ENCODE measurements around the gene DNAH14.
"Not testable (repeated sequence)": the region's sequence is repeated elsewhere in the genome, so short reads cannot be mapped to it uniquely, and the experiment has no call there.

DNAH14 gene

DNA sequence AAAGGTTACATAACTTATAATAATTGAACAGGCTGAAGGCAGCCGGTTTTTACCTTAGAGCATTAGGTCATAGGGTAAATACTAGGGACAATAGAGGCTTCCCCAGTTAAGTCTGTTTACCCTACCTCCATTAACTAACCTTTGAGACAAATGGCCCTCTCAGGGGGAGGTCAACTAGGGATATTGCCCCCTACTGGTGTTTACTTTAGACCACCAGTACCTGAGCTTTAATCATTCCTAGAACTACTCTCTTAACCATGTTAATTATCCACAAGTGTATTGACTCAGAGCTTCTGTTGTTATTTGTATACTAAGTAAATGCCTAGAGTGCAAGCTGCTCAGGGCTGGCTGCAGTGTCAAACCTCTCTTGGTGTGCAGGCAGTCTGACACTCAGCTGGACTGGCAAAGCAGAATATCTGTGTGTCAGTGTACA lies 52.5 kb downstream of the DNAH14 start:
- not testable (repeated sequence) for DNase-seq (ENCODE audit: low spot score in 2 of 2); H3K4me3 Mint-ChIP-seq; H3K36me3 Mint-ChIP-seq (ENCODE audit: insufficient read depth); H3K9me3 Mint-ChIP-seq; H3K4me1 Mint-ChIP-seq; H3K27ac Mint-ChIP-seq (ENCODE audit: low read depth); ATAC-seq (replicated peaks; ENCODE audit: extremely low read depth, poor library complexity, severe bottlenecking)
- peaks cover 43% of the 10 kb centered on the region for H3K27me3 Mint-ChIP-seq

DNA sequence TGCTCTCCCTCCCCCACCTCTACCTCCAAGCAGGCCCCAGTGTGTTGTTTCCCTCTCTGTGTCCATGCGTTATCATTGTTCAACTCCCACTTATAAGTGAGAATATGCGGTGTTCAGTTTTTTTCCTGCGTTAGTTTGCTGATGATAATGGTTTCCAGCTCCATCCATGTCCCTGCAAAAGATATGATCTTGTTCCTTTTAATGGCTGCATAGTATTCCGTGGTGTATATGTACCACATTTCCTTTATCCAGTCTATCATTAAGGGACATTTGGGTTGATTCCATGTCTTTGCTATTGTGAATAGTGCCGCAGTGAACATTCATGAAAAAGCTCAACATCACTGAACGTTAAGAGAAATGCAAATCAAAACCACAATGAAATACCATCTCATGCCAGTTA lies 58.6 kb downstream of the DNAH14 start:
- ATAC-seq (replicated peaks; ENCODE audit: extremely low read depth, poor library complexity, severe bottlenecking) (no peak), DNase-seq (ENCODE audit: low spot score in 2 of 2) (no peak)
- Mint-ChIP-seq H3K4me1 (no peaks in the 10 kb centered on the region), H3K27me3 (peaks cover 17% of the 10 kb centered on the region), H3K9me3 (peaks cover 4% of the 10 kb centered on the region), H3K4me3 (no peak overlapping the region), H3K27ac (ENCODE audit: low read depth) (no peak overlapping the region), H3K36me3 (ENCODE audit: insufficient read depth) (no peaks in the 10 kb centered on the region)

DNA sequence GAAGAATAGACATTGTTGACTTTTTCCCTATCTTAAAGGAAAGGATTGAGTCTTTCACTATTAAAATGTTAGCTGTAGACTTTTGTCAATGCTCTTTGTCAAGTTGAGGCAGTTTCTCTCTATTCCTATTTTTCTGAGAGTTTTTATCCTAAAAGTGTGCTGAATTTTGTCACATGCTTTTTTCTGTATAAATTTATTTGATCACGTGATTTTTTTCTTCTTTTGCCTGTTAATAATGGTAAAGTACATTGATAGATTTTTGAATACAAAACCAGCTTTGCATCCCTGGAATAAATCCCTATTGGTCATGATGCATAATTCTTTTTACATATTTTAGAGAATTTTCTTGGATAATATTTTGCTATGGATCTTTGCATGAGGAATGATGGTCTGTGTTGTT lies 60.1 kb downstream of the DNAH14 start:
- no peak overlapping the region for H3K27ac Mint-ChIP-seq (ENCODE audit: low read depth)
- no peaks in the 10 kb centered on the region for H3K36me3 Mint-ChIP-seq (ENCODE audit: insufficient read depth)
- peaks cover 6% of the 10 kb centered on the region for H3K27me3 Mint-ChIP-seq
- DNase-seq (ENCODE audit: low spot score in 2 of 2) (no peak), ATAC-seq (replicated peaks; ENCODE audit: extremely low read depth, poor library complexity, severe bottlenecking) (no peak)
- no peaks in the 10 kb centered on the region for H3K4me1 Mint-ChIP-seq
- H3K4me3 Mint-ChIP-seq: no peak overlapping the region
- H3K9me3 Mint-ChIP-seq: peaks cover 4% of the 10 kb centered on the region

DNA sequence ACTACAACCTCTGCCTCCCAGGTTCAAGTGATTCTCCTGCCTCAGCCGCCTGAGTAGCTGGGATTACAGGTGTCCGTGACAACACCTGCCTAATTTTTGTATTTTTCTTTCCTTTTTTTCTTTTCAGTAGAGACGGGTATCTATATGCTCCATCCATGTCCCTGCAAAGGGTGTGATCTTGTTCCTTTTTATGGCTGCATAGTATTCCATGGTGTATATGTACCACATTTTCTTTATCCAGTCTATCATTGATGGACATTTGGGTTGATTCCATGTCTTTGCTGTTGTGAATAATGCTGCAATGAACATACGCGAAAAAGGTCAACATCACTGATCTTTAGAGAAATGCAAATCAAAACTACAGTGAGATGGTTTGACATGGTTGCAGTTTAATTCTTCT lies 62.1 kb downstream of the DNAH14 start:
- not testable (repeated sequence) for ATAC-seq (replicated peaks; ENCODE audit: extremely low read depth, poor library complexity, severe bottlenecking); H3K36me3 Mint-ChIP-seq (ENCODE audit: insufficient read depth); H3K4me3 Mint-ChIP-seq; H3K27me3 Mint-ChIP-seq; H3K4me1 Mint-ChIP-seq; H3K27ac Mint-ChIP-seq (ENCODE audit: low read depth); DNase-seq (ENCODE audit: low spot score in 2 of 2)
- H3K9me3 Mint-ChIP-seq: peaks cover 12% of the 10 kb centered on the region

DNA sequence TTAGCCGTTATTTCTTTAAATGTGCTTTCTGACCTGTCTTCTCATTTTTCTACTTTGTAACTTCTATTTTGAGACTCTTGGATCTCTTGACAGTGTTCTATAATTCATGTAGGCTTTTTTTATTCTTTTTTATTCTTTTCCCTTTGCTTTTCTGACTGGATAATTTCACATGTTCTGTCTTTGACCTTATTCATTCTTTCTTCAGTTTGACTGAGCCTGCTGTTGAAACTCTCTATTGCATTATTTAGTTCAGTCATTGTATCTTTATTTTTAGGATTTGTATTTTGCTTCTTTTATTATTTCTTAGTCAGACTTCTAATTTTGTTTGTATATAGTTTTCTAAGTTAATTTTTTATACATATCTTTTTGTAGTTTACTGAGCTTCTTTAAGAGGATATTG lies 66.1 kb downstream of the DNAH14 start:
- H3K4me1 Mint-ChIP-seq: no peaks in the 10 kb centered on the region
- peaks cover 15% of the 10 kb centered on the region for H3K27me3 Mint-ChIP-seq
- H3K27ac Mint-ChIP-seq (ENCODE audit: low read depth): no peak overlapping the region
- peaks cover 3% of the 10 kb centered on the region for H3K36me3 Mint-ChIP-seq (ENCODE audit: insufficient read depth)
- ATAC-seq (replicated peaks; ENCODE audit: extremely low read depth, poor library complexity, severe bottlenecking) (no peak), DNase-seq (ENCODE audit: low spot score in 2 of 2) (no peak)
- no peak overlapping the region for H3K4me3 Mint-ChIP-seq
- peaks cover 12% of the 10 kb centered on the region for H3K9me3 Mint-ChIP-seq

DNA sequence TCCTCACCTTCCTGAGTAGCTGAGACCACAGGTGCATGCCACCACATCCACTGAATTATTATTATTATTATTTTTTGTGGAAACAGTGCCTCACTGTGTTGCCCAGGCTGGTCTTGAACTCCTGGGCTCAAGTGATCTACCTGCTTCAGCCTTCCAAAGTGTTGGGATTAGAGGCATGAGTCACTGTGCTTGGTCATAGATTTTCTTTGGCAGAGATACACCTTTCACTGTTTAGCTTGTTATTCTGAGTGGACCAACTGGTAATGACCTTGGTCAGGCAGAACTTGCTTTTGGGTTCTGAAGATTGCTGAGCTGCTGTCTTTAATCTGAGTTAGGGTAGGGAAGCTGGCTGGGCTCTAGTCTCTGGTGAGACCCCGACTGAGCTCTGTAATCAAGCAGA lies 66.8 kb downstream of the DNAH14 start:
- Mint-ChIP-seq H3K4me1 (no peaks in the 10 kb centered on the region), H3K4me3 (no peak overlapping the region), H3K9me3 (peaks cover 12% of the 10 kb centered on the region), H3K27me3 (peaks cover 22% of the 10 kb centered on the region), H3K36me3 (ENCODE audit: insufficient read depth) (peaks cover 3% of the 10 kb centered on the region), H3K27ac (ENCODE audit: low read depth) (no peak overlapping the region)
- DNase-seq (ENCODE audit: low spot score in 2 of 2): no peak
- ATAC-seq (replicated peaks; ENCODE audit: extremely low read depth, poor library complexity, severe bottlenecking): no peak

DNA sequence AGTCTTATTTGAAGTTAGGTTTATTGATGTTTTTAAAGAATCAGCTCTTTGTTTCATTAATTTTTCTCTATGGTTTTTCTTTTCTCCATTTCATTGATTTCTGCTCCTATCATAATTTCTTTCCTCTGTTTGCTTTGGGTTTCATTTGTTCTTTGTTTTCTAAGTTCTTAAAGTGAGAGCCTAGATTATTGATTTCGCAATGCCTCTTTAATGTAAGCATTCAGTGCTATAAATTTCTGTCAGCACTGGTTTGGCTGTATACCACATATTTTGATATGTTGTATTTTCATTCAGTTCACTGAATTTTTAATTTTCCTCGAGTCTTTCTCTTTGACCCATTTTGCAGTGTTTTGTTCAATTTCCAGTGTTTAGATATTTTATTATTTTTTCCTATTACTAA lies 68.7 kb downstream of the DNAH14 start:
- DNase-seq (ENCODE audit: low spot score in 2 of 2) (no peak), ATAC-seq (replicated peaks; ENCODE audit: extremely low read depth, poor library complexity, severe bottlenecking) (no peak)
- no peaks in the 10 kb centered on the region for H3K4me1 Mint-ChIP-seq
- H3K4me3 Mint-ChIP-seq: no peak overlapping the region
- peaks cover 3% of the 10 kb centered on the region for H3K36me3 Mint-ChIP-seq (ENCODE audit: insufficient read depth)
- H3K27ac Mint-ChIP-seq (ENCODE audit: low read depth): no peak overlapping the region
- H3K9me3 Mint-ChIP-seq: peaks cover 8% of the 10 kb centered on the region
- peaks cover 20% of the 10 kb centered on the region for H3K27me3 Mint-ChIP-seq

DNA sequence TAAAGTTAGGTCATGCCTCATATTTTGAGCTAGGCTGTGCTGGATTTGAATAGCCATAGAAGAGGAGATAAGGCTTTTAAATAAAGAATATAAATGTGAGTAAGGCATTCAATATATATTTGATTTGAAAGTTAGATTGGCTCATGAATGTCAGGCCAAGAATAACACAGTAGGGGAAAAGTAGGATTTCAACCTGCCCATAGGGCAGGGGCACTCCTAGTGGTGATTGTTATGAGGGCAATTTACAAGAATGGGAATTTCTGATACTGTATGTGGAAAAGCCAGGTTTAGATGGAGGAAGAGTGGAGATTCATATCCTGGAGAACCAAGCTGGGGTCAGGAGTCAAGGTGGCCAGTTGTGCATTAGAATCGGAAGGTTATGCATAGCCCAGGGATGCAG lies 74.9 kb downstream of the DNAH14 start:
- Mint-ChIP-seq H3K4me3 (no peak overlapping the region), H3K27me3 (peaks cover 31% of the 10 kb centered on the region), H3K36me3 (ENCODE audit: insufficient read depth) (peaks cover 2% of the 10 kb centered on the region), H3K27ac (ENCODE audit: low read depth) (no peak overlapping the region), H3K9me3 (no peaks in the 10 kb centered on the region), H3K4me1 (no peaks in the 10 kb centered on the region)
- no peak for DNase-seq (ENCODE audit: low spot score in 2 of 2)
- no peak for ATAC-seq (replicated peaks; ENCODE audit: extremely low read depth, poor library complexity, severe bottlenecking)

DNA sequence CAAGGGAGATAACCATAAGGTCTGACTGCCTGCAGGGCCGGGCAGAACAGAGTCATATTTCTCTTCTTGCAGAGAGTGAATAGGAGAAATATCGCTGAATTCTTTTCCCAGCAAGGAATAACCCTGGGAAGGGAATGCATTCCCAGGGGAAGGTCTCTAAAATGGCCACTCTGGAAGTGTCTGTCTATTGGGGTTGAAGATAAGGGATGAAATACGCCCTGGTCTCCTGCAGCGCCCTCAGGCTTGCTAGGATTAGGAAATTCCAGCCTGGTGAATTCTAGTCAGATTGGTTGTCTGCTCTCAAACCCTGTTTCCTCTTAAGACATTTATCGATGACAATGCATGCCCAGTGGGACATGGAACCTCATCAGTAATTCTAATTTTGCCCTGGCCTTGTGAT lies 76.9 kb downstream of the DNAH14 start:
- DNase-seq (ENCODE audit: low spot score in 2 of 2); H3K4me3 Mint-ChIP-seq; H3K36me3 Mint-ChIP-seq (ENCODE audit: insufficient read depth); H3K9me3 Mint-ChIP-seq; H3K4me1 Mint-ChIP-seq; ATAC-seq (replicated peaks; ENCODE audit: extremely low read depth, poor library complexity, severe bottlenecking); H3K27ac Mint-ChIP-seq (ENCODE audit: low read depth): not testable (repeated sequence)
- peaks cover 17% of the 10 kb centered on the region for H3K27me3 Mint-ChIP-seq

DNA sequence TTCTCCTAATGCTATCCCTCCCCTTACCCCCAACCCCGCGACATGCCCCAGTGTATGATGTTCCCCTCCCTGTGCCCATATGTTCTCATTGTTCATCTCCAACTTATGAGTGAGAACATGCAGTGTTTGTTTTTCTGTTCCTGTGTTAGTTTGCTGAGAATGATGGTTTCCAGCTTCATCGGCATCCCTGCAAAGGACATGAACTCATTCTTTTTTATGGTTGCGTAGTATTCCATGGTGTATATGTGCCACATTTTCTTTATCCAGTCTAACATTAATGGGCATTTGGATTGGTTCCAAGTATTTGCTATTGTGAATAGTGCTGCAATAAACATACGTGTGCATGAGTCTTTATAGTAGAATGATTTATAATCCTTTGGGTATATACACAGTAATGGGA lies 78.6 kb downstream of the DNAH14 start:
- not testable (repeated sequence) for ATAC-seq (replicated peaks; ENCODE audit: extremely low read depth, poor library complexity, severe bottlenecking); H3K36me3 Mint-ChIP-seq (ENCODE audit: insufficient read depth); DNase-seq (ENCODE audit: low spot score in 2 of 2); H3K27ac Mint-ChIP-seq (ENCODE audit: low read depth); H3K4me1 Mint-ChIP-seq; H3K9me3 Mint-ChIP-seq; H3K4me3 Mint-ChIP-seq
- H3K27me3 Mint-ChIP-seq: peaks cover 30% of the 10 kb centered on the region

DNA sequence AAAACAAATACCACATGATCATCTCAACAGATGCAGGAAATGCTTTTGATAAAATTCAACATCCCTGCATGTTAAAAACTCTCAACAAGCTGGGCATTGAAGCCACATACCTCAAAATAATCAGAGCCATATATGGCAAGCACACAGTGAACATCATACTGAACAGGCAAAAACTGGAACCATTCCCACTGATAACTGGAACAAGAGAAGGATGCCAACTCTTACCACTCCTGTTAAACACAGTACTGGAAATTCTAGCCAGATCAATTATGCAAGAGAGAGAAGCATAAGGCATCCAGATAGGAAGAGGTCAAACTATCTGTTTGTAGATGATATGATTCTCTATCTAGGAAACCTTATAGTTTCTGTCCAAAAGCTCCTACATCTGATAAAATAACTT lies 91.6 kb downstream of the DNAH14 start:
- ATAC-seq (replicated peaks; ENCODE audit: extremely low read depth, poor library complexity, severe bottlenecking): no peak
- H3K27me3 Mint-ChIP-seq: peaks cover 50% of the 10 kb centered on the region
- no peak for DNase-seq (ENCODE audit: low spot score in 2 of 2)
- no peak overlapping the region for H3K4me3 Mint-ChIP-seq
- H3K36me3 Mint-ChIP-seq (ENCODE audit: insufficient read depth): no peaks in the 10 kb centered on the region
- H3K9me3 Mint-ChIP-seq: peaks cover 10% of the 10 kb centered on the region
- no peaks in the 10 kb centered on the region for H3K4me1 Mint-ChIP-seq
- H3K27ac Mint-ChIP-seq (ENCODE audit: low read depth): no peak overlapping the region

DNA sequence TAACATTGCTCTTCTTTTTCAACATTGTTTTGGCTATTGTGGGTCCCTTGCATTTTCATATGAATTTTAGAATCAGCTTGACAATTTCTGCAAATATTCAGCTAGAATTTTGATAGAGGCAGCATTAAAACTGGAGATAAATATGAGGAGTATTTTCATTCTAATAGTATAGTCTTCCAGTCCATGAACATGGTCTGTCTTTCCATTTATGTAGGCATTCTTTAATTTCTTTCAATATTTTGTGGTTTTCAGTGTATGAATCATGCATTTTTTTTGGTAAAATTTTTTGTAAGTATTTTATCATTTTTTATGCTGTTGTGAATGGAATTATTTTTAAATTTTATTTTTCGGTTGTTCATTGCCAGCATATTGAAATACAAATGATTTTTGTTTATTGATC lies 97.2 kb downstream of the DNAH14 start:
- Mint-ChIP-seq H3K9me3 (no peaks in the 10 kb centered on the region), H3K27me3 (peaks cover 9% of the 10 kb centered on the region), H3K36me3 (ENCODE audit: insufficient read depth) (no peaks in the 10 kb centered on the region), H3K4me3 (no peak overlapping the region), H3K4me1 (no peaks in the 10 kb centered on the region), H3K27ac (ENCODE audit: low read depth) (no peak overlapping the region)
- DNase-seq (ENCODE audit: low spot score in 2 of 2) (no peak), ATAC-seq (replicated peaks; ENCODE audit: extremely low read depth, poor library complexity, severe bottlenecking) (no peak)

DNA sequence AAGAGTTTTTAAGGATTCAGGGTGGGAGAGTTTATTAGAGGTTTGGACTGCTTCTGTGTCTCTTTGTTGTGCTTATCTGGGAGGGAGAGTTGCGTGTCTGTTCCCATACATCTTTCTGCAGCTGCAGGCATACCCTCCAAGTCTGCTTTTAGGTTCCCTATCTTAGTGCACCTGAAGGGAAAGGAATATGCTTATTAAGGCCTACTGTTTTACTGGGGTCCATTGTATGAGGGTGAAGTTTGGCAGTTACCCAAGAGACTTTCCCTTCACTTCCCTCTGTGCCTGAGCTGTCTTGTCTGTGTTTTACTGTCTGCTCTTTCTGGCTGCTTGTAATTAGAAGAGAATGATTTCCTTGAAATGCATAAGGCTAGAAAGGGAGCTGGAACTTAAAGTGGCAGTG lies 107.0 kb downstream of the DNAH14 start:
- H3K9me3 Mint-ChIP-seq; H3K36me3 Mint-ChIP-seq (ENCODE audit: insufficient read depth); DNase-seq (ENCODE audit: low spot score in 2 of 2); H3K4me3 Mint-ChIP-seq; H3K4me1 Mint-ChIP-seq; H3K27ac Mint-ChIP-seq (ENCODE audit: low read depth); ATAC-seq (replicated peaks; ENCODE audit: extremely low read depth, poor library complexity, severe bottlenecking): not testable (repeated sequence)
- peaks cover 28% of the 10 kb centered on the region for H3K27me3 Mint-ChIP-seq

DNA sequence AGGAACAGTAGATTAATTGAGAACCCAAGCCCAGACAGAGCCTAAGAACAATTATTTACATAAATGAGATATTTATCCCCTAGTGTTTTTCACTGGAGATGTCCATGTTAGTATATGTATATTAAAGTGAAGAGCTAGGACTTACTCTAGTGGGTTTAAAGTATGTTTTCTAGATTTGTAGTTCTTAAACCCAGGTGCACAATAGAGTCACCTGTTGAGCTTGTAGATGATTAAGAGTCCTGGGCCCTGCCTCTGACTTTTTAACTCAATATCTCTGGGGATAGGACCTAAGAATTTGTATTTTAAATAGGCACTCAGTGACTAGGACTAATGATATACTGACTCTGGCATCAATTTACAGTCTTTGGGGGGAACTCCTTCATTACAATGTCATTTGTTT lies 112.8 kb downstream of the DNAH14 start:
- no peak for ATAC-seq (replicated peaks; ENCODE audit: extremely low read depth, poor library complexity, severe bottlenecking)
- H3K27me3 Mint-ChIP-seq: peaks cover 28% of the 10 kb centered on the region
- no peak overlapping the region for H3K27ac Mint-ChIP-seq (ENCODE audit: low read depth)
- no peaks in the 10 kb centered on the region for H3K4me1 Mint-ChIP-seq
- DNase-seq (ENCODE audit: low spot score in 2 of 2): no peak
- H3K4me3 Mint-ChIP-seq: no peak overlapping the region
- no peaks in the 10 kb centered on the region for H3K36me3 Mint-ChIP-seq (ENCODE audit: insufficient read depth)
- H3K9me3 Mint-ChIP-seq: no peaks in the 10 kb centered on the region

Data from central memory CD8-positive, alpha-beta T cell (primary cell).